IMR-90 (cell line): Measurements from ENCODE around the gene RAB3A. TPM values are rescaled to one million over a fixed set of nuclear protein-coding genes. Genes with fewer than 3 reads are reported as not detected.

ENCODE experiments used
- ATAC-seq: fragments of 200-7000 bp; cut with Tn5 transposase; 2 replicates; pipeline ENCODE4 v1.9.1; 2020; ENCODE audit warnings: low read depth, mild to moderate bottlenecking, moderate library complexity
- BruUV-seq: library from RNA; stranded (reverse); fragments of 400-500 nt; replicated peaks from 2 replicates; lab custom pipeline; 2021; lab: Mats Ljungman, UMichigan
- CTCF ChIA-PET: fragments of 300-600 bp; formaldehyde crosslinking; extraction: SDS; loops from one replicate; lab custom pipeline; 2021; ENCODE audit warnings: antibody characterized with exemption; lab: Yijun Ruan, JAX
- POLR2A ChIA-PET: fragments of 300-600 bp; sonication (Branson Sonifier 250); formaldehyde crosslinking; loops from one replicate; lab custom pipeline; 2022; ENCODE audit warnings: antibody characterized with exemption; ENCODE audit not compliant: unreplicated experiment; lab: Charles Lee
- DNase-seq: peaks from one replicate; pipeline ENCODE4 v3.0.0; 2013
- H2AFZ ChIP-seq: replicated peaks from 2 replicates; pipeline ENCODE3; 2013; ENCODE audit warnings: low read length, mild to moderate bottlenecking; ENCODE audit not compliant: poor library complexity
- H2AK5ac ChIP-seq: 2 replicates; pipeline ENCODE4 v1.6.1; 2013; ENCODE audit warnings: low read depth, low read length, inconsistent platforms
- H2AK9ac ChIP-seq: replicated peaks from 2 replicates; pipeline ENCODE3; 2013; ENCODE audit warnings: mild to moderate bottlenecking, low read depth, low read length, moderate library complexity; ENCODE audit not compliant: poor library complexity
- H2BK120ac ChIP-seq: 2 replicates; pipeline ENCODE4 v1.6.1; 2013; ENCODE audit warnings: low read depth, low read length, inconsistent platforms
- H2BK15ac ChIP-seq: 3 replicates; pipeline ENCODE4 v1.6.1; 2013; ENCODE audit warnings: low read depth, low read length, inconsistent platforms
- H2BK20ac ChIP-seq: 2 replicates; pipeline ENCODE4 v1.6.1; 2013; ENCODE audit warnings: low read depth, mild to moderate bottlenecking, inconsistent platforms, low read length, moderate library complexity
- H2BK5ac ChIP-seq: 2 replicates; pipeline ENCODE4 v1.6.1; 2013; ENCODE audit warnings: mild to moderate bottlenecking, low read depth, low read length, inconsistent platforms; ENCODE audit not compliant: poor library complexity, severe bottlenecking
- H3K14ac ChIP-seq: replicated peaks from 2 replicates; pipeline ENCODE4 v1.6.1; 2013; ENCODE audit warnings: low read depth, low read length, inconsistent platforms
- H3K18ac ChIP-seq: 2 replicates; pipeline ENCODE4 v1.6.1; 2013; ENCODE audit warnings: low read depth, low read length, control low read depth
- H3K23ac ChIP-seq: 2 replicates; pipeline ENCODE4 v1.6.1; 2013; ENCODE audit warnings: low read depth, low read length, inconsistent platforms
- H3K27ac ChIP-seq: 2 replicates; pipeline ENCODE4 v1.5.1; 2013; ENCODE audit warnings: mild to moderate bottlenecking, control low read depth, low read length; ENCODE audit not compliant: insufficient read depth
- H3K27me3 ChIP-seq: 2 replicates; pipeline ENCODE4 v1.6.1; 2013; ENCODE audit warnings: low read length; ENCODE audit not compliant: control insufficient read depth, insufficient read depth
- H3K36me3 ChIP-seq: 2 replicates; pipeline ENCODE4 v1.6.1; 2013; ENCODE audit warnings: low read length, mixed read lengths; ENCODE audit not compliant: control insufficient read depth, insufficient read depth
- H3K4ac ChIP-seq: 2 replicates; pipeline ENCODE4 v1.6.1; 2013; ENCODE audit warnings: low read depth, low read length, inconsistent platforms
- H3K4me1 ChIP-seq: 2 replicates; pipeline ENCODE4 v1.6.1; 2013; ENCODE audit warnings: low read length, mixed read lengths; ENCODE audit not compliant: control insufficient read depth, insufficient read depth
- H3K4me2 ChIP-seq: 2 replicates; pipeline ENCODE4 v1.6.1; 2013; ENCODE audit warnings: low read depth, mild to moderate bottlenecking, control low read depth, low read length, moderate library complexity
- H3K4me3 ChIP-seq: 2 replicates; pipeline ENCODE4 v1.5.1; 2013; ENCODE audit warnings: low read depth, mild to moderate bottlenecking, control low read depth, low read length, moderate library complexity; ENCODE audit not compliant: insufficient read depth
- H3K56ac ChIP-seq: 2 replicates; pipeline ENCODE4 v1.6.1; 2013; ENCODE audit warnings: low read length, inconsistent platforms; ENCODE audit not compliant: insufficient read depth; ENCODE audit errors: extremely low read depth
- H3K79me1 ChIP-seq, 2 experiments: 2 replicates each; pipeline ENCODE4 v1.6.1; 2013; ENCODE audit warnings: low read length in 2 of 2, inconsistent platforms in 1 of 2, low read depth in 1 of 2
- H3K9ac ChIP-seq: 2 replicates; pipeline ENCODE4 v1.6.1; 2013; ENCODE audit warnings: low read depth, low read length, control low read depth
- H3K9me1 ChIP-seq: 2 replicates; pipeline ENCODE4 v1.6.1; 2013; ENCODE audit warnings: low read length, inconsistent platforms; ENCODE audit not compliant: insufficient read depth
- H3K9me3 ChIP-seq: 2 replicates; pipeline ENCODE4 v1.6.1; 2013; ENCODE audit warnings: low read length; ENCODE audit not compliant: control insufficient read depth, insufficient read depth
- H4K20me1 ChIP-seq: 2 replicates; pipeline ENCODE4 v1.6.1; 2013; ENCODE audit warnings: low read length, inconsistent platforms; ENCODE audit not compliant: insufficient read depth
- H4K5ac ChIP-seq: 2 replicates; pipeline ENCODE4 v1.6.1; 2013; ENCODE audit warnings: mild to moderate bottlenecking, low read depth, low read length, control low read depth
- H4K8ac ChIP-seq, 2 experiments: 2 replicates each; pipeline ENCODE4 v1.6.1; 2013; ENCODE audit warnings: low read depth in 2 of 2, low read length in 2 of 2, control low read depth in 1 of 2, inconsistent platforms in 1 of 2
- H4K91ac ChIP-seq: 2 replicates; pipeline ENCODE4 v1.6.1; 2013; ENCODE audit warnings: low read depth, low read length, inconsistent platforms; ENCODE audit not compliant: insufficient read depth
- BHLHE40 ChIP-seq: fragments of 150-350 bp; IDR thresholded peaks from 2 replicates; pipeline ENCODE4 v1.6.1; 2016; ENCODE audit warnings: mild to moderate bottlenecking, low read depth, low read length
- CEBPB ChIP-seq: IDR thresholded peaks from 2 replicates; pipeline ENCODE4 v1.6.1; 2012; ENCODE audit warnings: low read depth, low read length, improper control_type of control experiment
- CHD1 ChIP-seq: IDR thresholded peaks from 2 replicates; pipeline ENCODE4 v1.6.1; 2012; ENCODE audit warnings: low read depth, low read length, improper control_type of control experiment
- CTCF ChIP-seq: conservative IDR thresholded peaks from 2 replicates; pipeline ENCODE4 v1.5.1; 2012; ENCODE audit warnings: mild to moderate bottlenecking, low read depth, low read length, improper control_type of control experiment
- FOS ChIP-seq: fragments of 150-350 bp; IDR thresholded peaks from 2 replicates; pipeline ENCODE4 v1.6.1; 2016; ENCODE audit warnings: low read depth, low read length
- MAFK ChIP-seq: IDR thresholded peaks from 2 replicates; pipeline ENCODE4 v1.6.1; 2012; ENCODE audit warnings: low read depth, low read length, improper control_type of control experiment
- MAZ ChIP-seq: IDR thresholded peaks from 2 replicates; pipeline ENCODE4 v1.6.1; 2012; ENCODE audit warnings: low read depth, mild to moderate bottlenecking, low read length, improper control_type of control experiment, moderate library complexity, borderline replicate concordance
- MXI1 ChIP-seq: IDR thresholded peaks from 2 replicates; pipeline ENCODE4 v1.6.1; 2012; ENCODE audit warnings: low read depth, mild to moderate bottlenecking, low read length, moderate library complexity, borderline replicate concordance
- NFE2L2 ChIP-seq: fragments of 150-350 bp; IDR thresholded peaks from 2 replicates; pipeline ENCODE4 v1.6.1; 2016; ENCODE audit warnings: low read depth, mild to moderate bottlenecking, low read length
- POLR2A ChIP-seq: IDR thresholded peaks from 2 replicates; pipeline ENCODE4 v1.6.1; 2012; ENCODE audit warnings: mild to moderate bottlenecking, low read depth, low read length
- RAD21 ChIP-seq: IDR thresholded peaks from 2 replicates; pipeline ENCODE4 v1.6.1; 2012; ENCODE audit warnings: low read length, improper control_type of control experiment
- RCOR1 ChIP-seq: IDR thresholded peaks from 2 replicates; pipeline ENCODE4 v1.6.1; 2012; ENCODE audit warnings: mild to moderate bottlenecking, low read length, improper control_type of control experiment; ENCODE audit not compliant: insufficient replicate concordance
- SMC3 ChIP-seq: fragments of 150-350 bp; IDR thresholded peaks from 2 replicates; pipeline ENCODE4 v1.6.1; 2016; ENCODE audit warnings: low read depth, mild to moderate bottlenecking, antibody characterized with exemption, low read length, moderate library complexity
- WGBS, 2 experiments: methylation state at CpG; one replicate each; pipeline versions ENCODE4 v1.1.5 to v1.1.7; 2013; ENCODE audit warnings: missing lambda C conversion rate in 2 of 2; ENCODE audit not compliant: insufficient read length in 1 of 2; ENCODE audit errors: extremely low coverage in 2 of 2; 5-methylcytosine and 5-hydroxymethylcytosine counted together
- dilution Hi-C: fragments of 300-500 bp; cut with HindIII; formaldehyde crosslinking; loops from one replicate; pipeline ENCODE4 v1.14.3; 2018; ENCODE audit warnings: low sequenced_read_pairs; ENCODE audit not compliant: unreplicated experiment
- in situ Hi-C: fragments of 300-500 bp; cut with MboI; formaldehyde crosslinking; loops from 3 replicates; pipeline ENCODE4 v1.14.3; 2019; ENCODE audit warnings: low sequenced_read_pairs, inconsistent platforms, mixed read lengths
- intact Hi-C: fragments of 100-400 bp; cut with micrococcal nuclease; formaldehyde crosslinking; loops from 2 replicates; pipeline ENCODE4 v1.10.0; 2022
- polyA plus RNA-seq, 3 experiments: library from polyadenylated mRNA; depleted of rRNA; stranded (reverse); fragments of >200 nt; gene quantifications; 2 replicates each; pipeline ENCODE4 v1.2.3, GENCODE V29; 2012; ENCODE audit warnings: low replicate concordance in 1 of 3
- total RNA-seq: library from RNA; depleted of rRNA; stranded (reverse); fragments of >200 nt; gene quantifications from 2 replicates; pipeline ENCODE4 v1.2.3, GENCODE V29; 2012
- TF ChIP-seq, protein P1 (sequence below): fragments of 150-350 bp; IDR thresholded peaks from 2 replicates; pipeline ENCODE4 v1.6.1; 2017; ENCODE audit warnings: mild to moderate bottlenecking, antibody characterized with exemption, low read length, low read depth
- TF ChIP-seq, protein P2 (sequence below): fragments of 150-350 bp; IDR thresholded peaks from 2 replicates; pipeline ENCODE4 v1.6.1; 2016; ENCODE audit warnings: low read depth, mild to moderate bottlenecking, low read length, moderate library complexity, borderline replicate concordance

The RAB3A gene
- total and polyA plus RNA-seq, 2 of the 4 experiments (the other 2 are of a cell fraction), result 3.0 to 13.6 TPM

DNA sequence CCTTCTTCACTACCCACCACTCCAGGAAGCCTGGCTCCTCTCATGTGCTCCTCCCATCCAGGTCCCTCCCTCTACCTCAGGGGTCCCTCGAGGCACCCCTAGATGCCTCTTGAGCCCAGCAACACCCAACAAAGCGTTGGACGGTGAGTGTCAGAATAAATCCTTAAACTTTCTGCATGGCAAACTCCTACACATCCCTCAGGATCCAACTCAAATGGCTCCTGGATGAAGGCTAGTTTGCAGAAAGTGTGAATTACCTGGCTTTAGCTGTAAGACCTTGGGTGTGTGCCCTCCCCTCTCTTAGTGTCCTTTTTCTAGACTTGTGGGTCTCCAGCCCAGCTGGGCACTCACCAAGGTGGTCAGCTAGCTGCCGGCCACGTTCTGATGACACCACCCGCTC lies 5.5 kb downstream of the RAB3A start:
- no peaks in the 10 kb centered on the region for H3K9me3 ChIP-seq
- BruUV-seq, result no TSS peak
- no peak overlapping the region for H3K23ac ChIP-seq
- dilution Hi-C loops, result no loop called here
- peaks cover 14% of the 10 kb centered on the region for H3K4me1 ChIP-seq
- no peak overlapping the region for H3K4ac ChIP-seq
- H3K79me1 ChIP-seq, result peaks cover 10 to 38% of the 10 kb centered on the region in 2 experiments
- DNase-seq (no peak), ATAC-seq (no peak)
- peaks cover 33% of the 10 kb centered on the region for H3K36me3 ChIP-seq
- no peak overlapping the region for H2BK15ac ChIP-seq
- no peak overlapping the region for H4K5ac ChIP-seq
- ChIA-PET POLR2A (no interaction called here), CTCF (no interaction called here)
- H3K4me2 ChIP-seq, result no peak overlapping the region
- no peak overlapping the region for H3K27ac ChIP-seq
- H2BK120ac ChIP-seq, result no peak overlapping the region
- H4K20me1 ChIP-seq, result peaks cover 18% of the 10 kb centered on the region
- no peak overlapping the region for H2BK5ac ChIP-seq
- no peak overlapping the region for H3K4me3 ChIP-seq
- H3K9me1 ChIP-seq, result peaks cover 12% of the 10 kb centered on the region; the same call in 1 of the 2 replicates
- H2AK9ac ChIP-seq, result no peak overlapping the region
- H4K8ac ChIP-seq, result no peak overlapping the region
- no peak overlapping the region for H3K18ac ChIP-seq
- TF ChIP-seq, protein P1, sequence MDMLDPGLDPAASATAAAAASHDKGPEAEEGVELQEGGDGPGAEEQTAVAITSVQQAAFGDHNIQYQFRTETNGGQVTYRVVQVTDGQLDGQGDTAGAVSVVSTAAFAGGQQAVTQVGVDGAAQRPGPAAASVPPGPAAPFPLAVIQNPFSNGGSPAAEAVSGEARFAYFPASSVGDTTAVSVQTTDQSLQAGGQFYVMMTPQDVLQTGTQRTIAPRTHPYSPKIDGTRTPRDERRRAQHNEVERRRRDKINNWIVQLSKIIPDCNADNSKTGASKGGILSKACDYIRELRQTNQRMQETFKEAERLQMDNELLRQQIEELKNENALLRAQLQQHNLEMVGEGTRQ, result no peak
- TF ChIP-seq NFE2L2, result no peak
- no peak for TF ChIP-seq POLR2A
- no peak for TF ChIP-seq CHD1
- TF ChIP-seq RCOR1, result no peak
- TF ChIP-seq, protein P2, sequence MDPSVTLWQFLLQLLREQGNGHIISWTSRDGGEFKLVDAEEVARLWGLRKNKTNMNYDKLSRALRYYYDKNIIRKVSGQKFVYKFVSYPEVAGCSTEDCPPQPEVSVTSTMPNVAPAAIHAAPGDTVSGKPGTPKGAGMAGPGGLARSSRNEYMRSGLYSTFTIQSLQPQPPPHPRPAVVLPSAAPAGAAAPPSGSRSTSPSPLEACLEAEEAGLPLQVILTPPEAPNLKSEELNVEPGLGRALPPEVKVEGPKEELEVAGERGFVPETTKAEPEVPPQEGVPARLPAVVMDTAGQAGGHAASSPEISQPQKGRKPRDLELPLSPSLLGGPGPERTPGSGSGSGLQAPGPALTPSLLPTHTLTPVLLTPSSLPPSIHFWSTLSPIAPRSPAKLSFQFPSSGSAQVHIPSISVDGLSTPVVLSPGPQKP, result no peak
- no peak for TF ChIP-seq FOS
- TF ChIP-seq SMC3, result no peak
- no peak for TF ChIP-seq MAZ
- no peak for TF ChIP-seq CEBPB
- TF ChIP-seq BHLHE40, result no peak
- TF ChIP-seq CTCF, result no peak
- no peak for TF ChIP-seq RAD21
- TF ChIP-seq MAFK, result no peak
- TF ChIP-seq MXI1, result no peak
- no peaks in the 10 kb centered on the region for H3K27me3 ChIP-seq
- in situ Hi-C loops, result loop anchor here (5.0 to 10.0 kb wide), 3 partner anchors 44 to 216 kb away; partner anchors contain the start of genes LSM4 and SSBP4
- no peak overlapping the region for H3K56ac ChIP-seq
- no CpG with 5 or more reads among the region's 6 CpGs for WGBS, 2 experiments
- intact Hi-C loops, result no loop called here
- H2AK5ac ChIP-seq, result no peak overlapping the region
- H2AFZ ChIP-seq, result no peak overlapping the region
- no peak overlapping the region for H3K9ac ChIP-seq
- no peak overlapping the region for H2BK20ac ChIP-seq
- H3K14ac ChIP-seq, result no peak overlapping the region
- no peak overlapping the region for H4K91ac ChIP-seq
